Spinal cord (tissue), 10 donors: ENCODE measurements around the gene SLC25A1. TPM values are rescaled to one million over a fixed set of nuclear protein-coding genes. Genes with fewer than 3 reads are reported as not detected.
"Not testable (repeated sequence)": the region's sequence is repeated elsewhere in the genome, so short reads cannot be mapped to it uniquely, and the experiment has no call there.

Experiments
- DNase-seq, 6 donors: peaks; one replicate each; pipeline versions ENCODE4 v3.0.0 to v3.0.0-alpha.2; 2013 to 2015; ENCODE audit warnings: low spot score in 6 of 6, low read depth in 4 of 6
- H3K27ac ChIP-seq: one replicate; pipeline ENCODE4 v1.5.1; 2013; ENCODE audit warnings: low read depth, low read length, control low read depth
- H3K27me3 ChIP-seq: one replicate; pipeline ENCODE4 v1.6.1; 2013; ENCODE audit warnings: low read length; ENCODE audit not compliant: control insufficient read depth, insufficient read depth
- H3K36me3 ChIP-seq: one replicate; pipeline ENCODE4 v1.6.1; 2013; ENCODE audit warnings: low read length; ENCODE audit not compliant: control insufficient read depth, insufficient read depth
- H3K4me1 ChIP-seq: one replicate; pipeline ENCODE4 v1.6.1; 2013; ENCODE audit warnings: low read length; ENCODE audit not compliant: control insufficient read depth, insufficient read depth
- H3K4me3 ChIP-seq: one replicate; pipeline ENCODE4 v1.5.1; 2013; ENCODE audit warnings: low read depth, low read length, control low read depth
- H3K9me3 ChIP-seq: one replicate; pipeline ENCODE4 v1.6.1; 2013; ENCODE audit warnings: low read length; ENCODE audit not compliant: control insufficient read depth, insufficient read depth
- WGBS: methylation state at CpG from one replicate; pipeline ENCODE4 v1.1.5; 2013; ENCODE audit warnings: missing lambda C conversion rate; ENCODE audit not compliant: insufficient coverage; 5-methylcytosine and 5-hydroxymethylcytosine counted together
- polyA plus RNA-seq, 2 donors: library from polyadenylated mRNA; unstranded; fragments of 120-200 nt; gene quantifications; one replicate each; pipeline ENCODE4 v1.2.1, GENCODE V29; 2013; ENCODE audit not compliant: insufficient read length in 2 of 2
- total RNA-seq, 2 donors: library from RNA; depleted of rRNA in 1 of 2; stranded (reverse); fragments of 120-200 nt in 1 of 2; fragments of >200 nt in 1 of 2; gene quantifications; one replicate each; pipeline versions ENCODE4 v1.2.3 to v1.2.4, GENCODE V29; 2013 to 2014
- donor health status: healthy.

SLC25A1 gene
- total and polyA plus RNA-seq, 4 donors = 31.4 to 107 (median 82.7) TPM

DNA sequence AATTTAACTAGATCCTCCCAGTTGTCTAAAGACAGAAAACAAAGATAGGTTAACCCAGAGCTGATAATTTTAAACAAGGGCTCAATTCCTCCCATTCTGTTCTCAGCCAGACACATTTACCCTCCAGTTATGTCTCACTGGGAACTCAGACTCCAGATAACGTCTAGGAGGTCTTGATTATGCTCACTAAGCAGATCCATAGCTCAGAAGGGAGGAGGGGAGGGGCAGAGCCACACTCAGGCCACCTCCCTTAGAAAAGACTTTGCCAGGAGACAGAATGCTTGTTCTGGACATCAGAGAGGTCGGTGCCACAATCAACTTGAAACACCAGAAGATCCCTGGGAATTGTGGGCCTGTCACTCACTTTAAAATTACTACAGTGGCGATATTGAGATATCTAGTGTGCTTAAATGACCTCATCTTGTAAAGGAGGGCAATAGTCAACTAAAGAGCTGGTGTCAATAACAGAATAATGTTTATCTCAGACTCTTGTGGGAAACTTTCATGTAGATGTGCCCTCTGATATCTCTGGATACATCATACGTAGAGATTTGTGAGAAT is 29.8 kb upstream of the SLC25A1 start:
- no peak for DNase-seq
- no peaks in the 10 kb centered on the region for H3K9me3 ChIP-seq
- no peak overlapping the region for H3K27ac ChIP-seq
- H3K4me3 ChIP-seq = no peak overlapping the region
- H3K4me1 ChIP-seq = no peaks in the 10 kb centered on the region
- no peaks in the 10 kb centered on the region for H3K27me3 ChIP-seq
- WGBS = 100% methylated on average over 1 of the region's 4 CpGs
- H3K36me3 ChIP-seq = peaks cover 16% of the 10 kb centered on the region

DNA sequence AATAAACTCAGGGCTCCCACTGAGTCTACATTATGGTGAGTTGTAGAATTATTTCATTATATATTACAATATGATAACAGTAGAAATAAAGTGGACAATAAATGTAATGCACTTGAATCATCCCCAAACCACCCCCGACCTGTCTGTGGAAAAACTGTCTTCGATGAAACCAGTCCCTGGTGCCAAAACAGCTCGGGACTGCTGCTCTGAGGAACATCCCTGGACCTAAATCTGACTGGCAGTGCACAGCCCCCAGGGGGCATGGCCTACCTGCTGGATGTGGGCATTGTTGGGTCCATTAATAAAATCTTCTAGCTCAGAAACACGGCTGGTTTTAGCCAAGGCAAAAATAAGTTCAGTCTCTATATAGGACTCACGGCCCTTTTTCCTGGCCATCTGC is 29.3 kb upstream of the SLC25A1 start:
- Histone ChIP-seq H3K36me3 (peaks cover 18% of the 10 kb centered on the region), H3K27me3 (no peaks in the 10 kb centered on the region), H3K9me3 (no peaks in the 10 kb centered on the region), H3K27ac (no peak overlapping the region), H3K4me1 (no peaks in the 10 kb centered on the region), H3K4me3 (no peak overlapping the region)
- 86% methylated on average over 5 of the region's 5 CpGs for WGBS
- no peak for DNase-seq

DNA sequence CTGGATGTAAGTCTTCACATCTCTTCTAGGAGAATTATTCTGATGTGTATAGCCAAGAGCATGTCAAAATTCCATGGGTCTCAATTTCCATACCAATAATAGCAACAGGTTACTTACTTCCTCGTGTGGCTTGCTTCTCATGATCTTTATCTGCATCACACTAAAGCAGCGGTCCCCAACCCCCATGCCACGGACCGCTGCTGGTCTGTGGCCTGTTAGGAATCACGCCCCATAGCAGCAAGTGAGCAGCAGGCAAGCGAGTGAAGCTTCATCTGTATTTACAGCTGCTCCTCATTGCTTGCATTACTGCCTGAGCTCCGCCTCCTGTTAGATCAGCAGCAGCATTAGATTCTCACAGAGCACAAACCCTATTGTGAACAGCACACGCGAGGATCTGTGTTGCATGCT is 28.9 kb upstream of the SLC25A1 start:
- no peaks in the 10 kb centered on the region for H3K27me3 ChIP-seq
- no peaks in the 10 kb centered on the region for H3K4me1 ChIP-seq
- WGBS = 61% methylated on average over 9 of the region's 9 CpGs
- H3K4me3 ChIP-seq = no peak overlapping the region
- H3K36me3 ChIP-seq = peaks cover 18% of the 10 kb centered on the region
- H3K27ac ChIP-seq = no peak overlapping the region
- H3K9me3 ChIP-seq = no peaks in the 10 kb centered on the region
- DNase-seq = no peak

DNA sequence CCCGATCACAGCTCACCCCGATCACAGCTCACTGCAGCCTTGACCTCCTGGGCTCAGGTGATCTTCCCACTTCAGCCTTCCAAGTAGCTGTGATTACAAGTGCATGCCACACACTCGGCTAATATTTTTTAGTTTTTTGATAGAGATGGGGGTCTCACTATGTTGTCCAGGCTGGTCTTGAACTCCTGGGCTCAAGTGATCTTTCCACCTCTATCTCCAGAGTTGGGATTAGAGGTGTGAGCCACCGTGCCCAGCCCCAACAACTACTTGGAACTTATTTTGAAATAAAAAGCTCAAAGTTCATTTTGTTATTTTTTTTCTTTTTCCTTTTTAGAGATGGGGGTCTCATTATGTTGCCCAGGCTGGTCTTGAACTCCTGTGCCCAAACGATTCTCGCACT is 27.8 kb upstream of the SLC25A1 start:
- Histone ChIP-seq H3K36me3 (peaks cover 24% of the 10 kb centered on the region), H3K27ac (no peak overlapping the region), H3K27me3 (no peaks in the 10 kb centered on the region), H3K9me3 (no peaks in the 10 kb centered on the region), H3K4me1 (no peaks in the 10 kb centered on the region), H3K4me3 (no peak overlapping the region)
- 90% methylated on average over 2 of the region's 6 CpGs for WGBS
- DNase-seq = no peak

DNA sequence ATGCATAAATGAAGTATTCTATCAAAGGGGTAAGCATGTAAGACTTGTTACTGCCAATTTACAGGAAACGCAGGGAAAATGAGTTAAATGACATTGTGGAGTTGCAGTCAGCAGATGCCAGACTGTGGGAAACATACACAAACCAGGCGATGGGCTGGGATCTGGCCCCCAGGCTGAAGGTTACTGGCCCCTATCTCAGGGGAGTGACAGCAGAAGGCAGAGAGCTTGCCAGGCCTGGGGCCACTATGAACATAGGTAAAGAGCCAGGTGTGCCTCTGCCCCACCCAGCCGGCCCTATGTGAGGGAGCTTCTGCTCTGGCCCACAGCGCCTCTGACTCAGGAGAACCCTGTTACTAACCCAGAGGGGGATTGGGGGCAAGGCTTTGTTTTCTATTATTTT is 26.1 kb upstream of the SLC25A1 start:
- no peak overlapping the region for H3K4me3 ChIP-seq
- H3K9me3 ChIP-seq = no peaks in the 10 kb centered on the region
- no peak for DNase-seq
- 69% methylated on average over 2 of the region's 4 CpGs for WGBS
- H3K27ac ChIP-seq = no peak overlapping the region
- H3K27me3 ChIP-seq = no peaks in the 10 kb centered on the region
- H3K36me3 ChIP-seq = peaks cover 20% of the 10 kb centered on the region
- H3K4me1 ChIP-seq = no peaks in the 10 kb centered on the region

DNA sequence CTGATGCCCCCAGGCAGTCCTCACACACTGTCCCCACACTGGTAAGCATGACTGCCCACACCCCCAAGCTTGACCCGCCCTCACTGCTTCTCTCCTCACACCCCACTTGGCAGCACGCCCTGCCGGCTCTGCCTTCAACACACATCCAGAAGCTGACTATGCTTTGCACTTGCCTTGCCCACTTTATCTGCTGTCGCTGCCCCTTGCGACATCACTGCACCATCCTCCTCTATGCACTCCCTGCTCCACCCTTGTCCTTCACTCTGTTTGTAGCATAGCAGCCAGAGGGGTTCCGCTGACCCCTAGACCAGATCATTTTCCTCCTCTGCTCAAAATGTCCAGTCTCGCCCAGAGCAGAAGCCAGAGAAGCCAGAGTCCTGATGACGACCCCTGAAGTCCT is 25.3 kb upstream of the SLC25A1 start:
- WGBS = 87% methylated on average over 8 of the region's 8 CpGs
- no peak overlapping the region for H3K27ac ChIP-seq
- DNase-seq = no peak
- peaks cover 5% of the 10 kb centered on the region for H3K4me1 ChIP-seq
- H3K9me3 ChIP-seq = no peaks in the 10 kb centered on the region
- H3K27me3 ChIP-seq = no peaks in the 10 kb centered on the region
- peaks cover 15% of the 10 kb centered on the region for H3K36me3 ChIP-seq
- H3K4me3 ChIP-seq = no peak overlapping the region

DNA sequence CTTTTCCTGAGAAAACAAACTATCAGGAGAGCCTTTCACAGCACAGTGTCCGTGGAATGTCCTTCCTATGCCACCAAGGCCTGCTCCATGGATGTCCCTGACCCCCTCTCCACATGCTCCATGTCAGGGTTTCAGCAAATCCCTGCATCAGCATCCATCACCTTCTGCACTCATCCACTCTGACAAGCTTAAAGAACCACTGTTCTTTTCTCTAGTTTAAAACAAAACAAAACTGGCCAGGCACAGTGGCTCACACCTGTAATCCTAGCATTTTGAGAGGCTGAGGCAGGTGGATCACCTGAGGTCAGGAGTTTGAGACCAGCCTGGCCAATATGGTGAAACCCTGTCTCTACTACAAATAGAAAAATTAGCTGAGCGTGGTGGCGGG is 24.3 kb upstream of the SLC25A1 start:
- not testable (repeated sequence) for H3K4me1 ChIP-seq, H3K4me3 ChIP-seq, H3K27me3 ChIP-seq, DNase-seq, H3K27ac ChIP-seq, H3K9me3 ChIP-seq
- 89% methylated on average over 3 of the region's 3 CpGs for WGBS
- H3K36me3 ChIP-seq = peaks cover 19% of the 10 kb centered on the region

DNA sequence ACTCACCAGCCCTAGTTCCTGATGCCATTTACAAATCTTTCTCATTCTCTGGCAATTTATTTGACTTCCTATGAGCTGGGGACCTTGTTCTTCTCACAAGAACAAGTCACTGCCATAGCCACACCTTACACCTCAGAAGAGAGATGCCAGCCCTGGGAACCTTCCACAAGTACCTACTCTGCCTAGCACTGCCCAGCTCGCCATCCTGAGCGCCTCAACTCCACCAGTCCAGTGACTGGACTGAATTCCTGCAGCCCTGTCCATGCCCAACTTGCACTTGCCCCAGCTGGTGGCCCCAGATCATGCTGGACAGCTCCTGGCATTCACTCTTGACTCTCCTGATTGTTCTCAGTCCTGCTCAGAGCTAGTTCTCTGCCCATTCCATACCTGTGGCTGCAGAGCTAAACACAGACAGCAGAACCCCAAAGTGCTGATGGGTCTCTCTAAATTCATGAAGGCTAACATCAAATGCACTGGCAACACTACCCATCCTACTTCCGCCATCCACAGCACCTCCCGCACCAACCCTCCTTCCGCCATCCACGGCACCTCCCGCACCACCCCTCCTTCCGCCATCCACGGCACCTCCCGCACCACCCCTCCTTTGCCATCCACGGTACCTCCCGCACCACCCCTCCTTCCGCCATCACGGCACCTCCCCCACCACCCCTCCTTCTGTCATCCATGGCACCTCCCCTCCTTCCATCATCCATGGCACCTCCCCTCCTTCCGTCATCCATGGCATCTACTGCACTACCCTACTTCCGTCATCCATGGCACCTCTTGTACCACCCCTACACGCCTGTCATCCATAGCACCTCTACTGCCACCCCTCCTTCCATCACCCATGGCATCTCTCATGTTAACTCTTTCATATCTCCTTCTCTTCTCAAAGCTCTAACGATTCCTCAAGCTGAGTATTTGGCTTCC is 23.6 kb upstream of the SLC25A1 start:
- H3K4me1 ChIP-seq = peaks cover 5% of the 10 kb centered on the region
- no peak overlapping the region for H3K4me3 ChIP-seq
- peaks cover 21% of the 10 kb centered on the region for H3K36me3 ChIP-seq
- DNase-seq = no peak
- no peak overlapping the region for H3K27ac ChIP-seq
- no peaks in the 10 kb centered on the region for H3K27me3 ChIP-seq
- no peaks in the 10 kb centered on the region for H3K9me3 ChIP-seq
- 96% methylated on average over 17 of the region's 18 CpGs for WGBS

DNA sequence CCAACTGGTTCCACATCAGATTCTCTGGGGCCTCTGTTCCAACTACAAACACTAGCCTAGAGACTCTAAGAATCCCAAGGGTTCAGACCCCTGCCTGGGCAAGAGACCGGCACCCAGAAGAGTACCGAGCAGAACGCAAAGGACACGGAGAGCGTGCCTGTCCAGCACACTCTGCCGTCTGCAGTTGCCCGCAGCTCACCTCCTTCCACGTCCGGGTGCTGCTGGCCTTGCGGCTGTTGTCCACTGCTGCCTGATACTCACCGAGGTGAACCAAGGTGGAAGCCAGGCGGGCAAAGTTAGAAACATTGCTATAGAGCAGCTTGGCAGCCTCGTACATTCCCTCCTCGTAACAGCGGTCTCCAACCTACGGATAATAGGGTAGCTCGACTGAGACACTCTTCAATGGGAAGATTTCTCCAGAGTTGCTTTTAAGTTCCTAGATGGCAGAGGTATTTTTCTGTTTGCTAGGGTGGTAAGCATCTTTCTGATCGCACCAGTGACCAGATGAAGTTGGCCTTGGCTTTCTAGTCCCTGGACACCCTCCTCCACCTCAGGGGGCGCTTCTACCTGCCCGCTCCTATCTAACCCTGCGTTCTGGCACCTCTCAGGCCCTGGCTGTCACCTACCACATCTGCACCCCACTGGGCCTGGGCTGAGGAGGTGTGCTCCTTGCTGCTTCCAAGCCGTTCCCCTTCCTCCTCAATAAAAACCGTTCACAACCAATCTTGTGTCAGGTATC is 22.8 kb upstream of the SLC25A1 start:
- Histone ChIP-seq H3K4me1 (peaks cover 5% of the 10 kb centered on the region), H3K9me3 (no peaks in the 10 kb centered on the region), H3K27ac (no peak overlapping the region), H3K4me3 (no peak overlapping the region), H3K36me3 (peaks cover 26% of the 10 kb centered on the region), H3K27me3 (no peaks in the 10 kb centered on the region)
- 90% methylated on average over 23 of the region's 23 CpGs for WGBS
- DNase-seq = no peak
